Ishikawa (cell line): Measurements from ENCODE around the gene IL26.

Experiments used
- CEBPB ChIP-seq: IDR thresholded peaks from 2 replicates; pipeline ENCODE4 v1.6.1; 2012
- CREB1 ChIP-seq: IDR thresholded peaks from 2 replicates; pipeline ENCODE4 v1.6.1; 2012; ENCODE audit warnings: low read depth
- EGR1 ChIP-seq: IDR thresholded peaks from 2 replicates; pipeline ENCODE4 v1.6.1; 2012
- EP300 ChIP-seq: IDR thresholded peaks from 2 replicates; pipeline ENCODE4 v1.6.1; 2012; ENCODE audit warnings: borderline replicate concordance
- FOXM1 ChIP-seq: IDR thresholded peaks from 2 replicates; pipeline ENCODE4 v1.6.1; 2012; ENCODE audit warnings: low read depth, borderline replicate concordance
- MAX ChIP-seq: IDR thresholded peaks from 2 replicates; pipeline ENCODE4 v1.6.1; 2012
- NFIC ChIP-seq: IDR thresholded peaks from 2 replicates; pipeline ENCODE4 v1.6.1; 2012
- RAD21 ChIP-seq: IDR thresholded peaks from 2 replicates; pipeline ENCODE4 v1.6.1; 2012; ENCODE audit warnings: low read depth
- REST ChIP-seq: IDR thresholded peaks from 2 replicates; pipeline ENCODE4 v1.6.1; 2012; ENCODE audit warnings: low read depth, mild to moderate bottlenecking
- TAF1 ChIP-seq: IDR thresholded peaks from 2 replicates; pipeline ENCODE4 v1.6.1; 2012; ENCODE audit warnings: low read depth, mild to moderate bottlenecking
- TCF12 ChIP-seq: IDR thresholded peaks from 2 replicates; pipeline ENCODE4 v1.6.1; 2012; ENCODE audit warnings: low read depth
- TEAD4 ChIP-seq: IDR thresholded peaks from 2 replicates; pipeline ENCODE4 v1.6.1; 2012
- USF1 ChIP-seq: IDR thresholded peaks from 2 replicates; pipeline ENCODE4 v1.6.1; 2012
- YY1 ChIP-seq: IDR thresholded peaks from 2 replicates; pipeline ENCODE4 v1.6.1; 2012; ENCODE audit warnings: low read depth
- ZBTB7A ChIP-seq: IDR thresholded peaks from 2 replicates; pipeline ENCODE4 v1.6.1; 2012; ENCODE audit warnings: low read depth

IL26 gene

GRCh38 chr12:68180792-68181744 is 44.5 kb downstream of the IL26 start:
- TF ChIP-seq CEBPB (peak; percentile 38; the same call in 1 of the 2 replicates), CREB1 (no peak)

- no peak for TF ChIP-seq ZBTB7A
- TF ChIP-seq RAD21 = no peak
- TF ChIP-seq TCF12 = no peak
- no peak for TF ChIP-seq CEBPB
- no peak for TF ChIP-seq NFIC
- no peak for TF ChIP-seq REST
- TF ChIP-seq FOXM1 = no peak
- no peak for TF ChIP-seq TAF1
- no peak for TF ChIP-seq USF1
- TF ChIP-seq EGR1 = no peak
- TF ChIP-seq CREB1 = no peak
These were observed 46.7 kb downstream of the IL26 start for GRCh38 chr12:68178774-68179439.

- TF ChIP-seq TEAD4 = no peak
- no peak for TF ChIP-seq FOXM1
- TF ChIP-seq EGR1 = no peak
- no peak for TF ChIP-seq ZBTB7A
- TF ChIP-seq RAD21 = no peak
- TF ChIP-seq USF1 = no peak
- TF ChIP-seq CREB1 = no peak
- no peak for TF ChIP-seq REST
- no peak for TF ChIP-seq TCF12
- TF ChIP-seq YY1 = no peak
- TF ChIP-seq TAF1 = no peak
- TF ChIP-seq CEBPB = no peak
- TF ChIP-seq NFIC = no peak
- no peak for TF ChIP-seq EP300
- no peak for TF ChIP-seq MAX
These were observed 47.4 kb downstream of the IL26 start for GRCh38 chr12:68178184-68178583.

- no peak for TF ChIP-seq ZBTB7A
- no peak for TF ChIP-seq TCF12
- no peak for TF ChIP-seq FOXM1
- no peak for TF ChIP-seq REST
- no peak for TF ChIP-seq EP300
- no peak for TF ChIP-seq YY1
- no peak for TF ChIP-seq CEBPB
- no peak for TF ChIP-seq EGR1
- TF ChIP-seq USF1 = no peak
- no peak for TF ChIP-seq CREB1
- TF ChIP-seq RAD21 = no peak
- TF ChIP-seq NFIC = no peak
- TF ChIP-seq MAX = no peak
- TF ChIP-seq TEAD4 = no peak
These were observed 48.0 kb downstream of the IL26 start for GRCh38 chr12:68177562-68177961.
